GM20431 (cell line): ENCODE measurements around the gene HNRNPK.

Experiments
- in situ Hi-C: fragments of 300-500 bp; cut with MseI, MboI; formaldehyde crosslinking; loops from one replicate; pipeline ENCODE4 v1.15.0; 2020; ENCODE audit warnings: low sequenced_read_pairs; ENCODE audit not compliant: unreplicated experiment

Gene HNRNPK

DNA sequence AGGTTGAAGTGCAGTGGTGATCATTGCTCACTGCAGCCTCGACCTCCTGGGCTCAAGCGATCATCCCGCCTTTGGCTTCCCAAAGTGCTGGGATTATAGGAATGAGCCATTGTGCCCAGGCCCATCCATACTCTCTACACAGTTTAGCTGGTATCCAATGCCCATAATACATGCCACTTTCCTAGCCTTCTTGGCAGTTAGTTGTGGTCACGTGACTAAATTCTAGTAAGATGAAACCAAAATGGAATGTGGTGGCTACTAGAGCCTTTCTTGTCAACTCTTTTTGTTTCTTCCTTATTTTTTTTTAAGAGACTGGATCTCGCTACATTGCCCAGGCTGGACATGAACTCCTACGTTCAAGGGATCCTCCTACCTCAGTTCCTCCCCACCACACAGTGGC, 43.5 kb downstream of the HNRNPK start:
- in situ Hi-C loops = loop anchor here (10.0 to 25.0 kb wide), 3 partner anchors 238 to 378 kb away; no protein-coding TSS in a partner anchor

GRCh38 chr9:83935276-83935935, 44.6 kb downstream of the HNRNPK start:
- in situ Hi-C loops = loop anchor here (10.0 to 25.0 kb wide), 3 partner anchors 239 to 379 kb away; no protein-coding TSS in a partner anchor

- in situ Hi-C loops = loop anchor here (10.0 to 25.0 kb wide), 3 partner anchors 240 to 380 kb away; no protein-coding TSS in a partner anchor
Observed at GRCh38 chr9:83934569-83935275, 45.3 kb downstream of the HNRNPK start.

GRCh38 chr9:83933790-83934189, 46.2 kb downstream of the HNRNPK start:
- in situ Hi-C loops = loop anchor here (10.0 to 25.0 kb wide), 3 partner anchors 241 to 381 kb away; no protein-coding TSS in a partner anchor

DNA sequence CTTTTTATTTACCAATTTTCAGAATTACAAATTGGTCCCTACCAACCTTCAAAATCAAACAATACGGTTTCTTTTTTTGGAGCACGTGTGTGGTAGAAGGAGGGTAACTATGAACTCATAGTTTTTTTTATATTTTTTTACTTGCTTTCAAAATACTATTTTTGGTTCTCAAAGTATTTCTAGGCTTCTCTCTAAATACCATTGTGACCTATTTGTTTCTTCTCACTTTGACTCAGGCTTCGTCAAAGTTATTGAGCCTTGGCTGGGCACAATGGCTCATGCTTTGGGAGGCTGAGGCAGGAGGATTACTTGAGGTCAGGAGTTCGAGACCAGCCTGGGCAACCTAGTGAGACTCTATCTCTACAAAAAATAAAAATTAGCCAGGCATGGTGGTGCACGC, 47.2 kb downstream of the HNRNPK start:
- in situ Hi-C loops = loop anchor here (10.0 to 25.0 kb wide), 3 partner anchors 242 to 382 kb away; no protein-coding TSS in a partner anchor

DNA sequence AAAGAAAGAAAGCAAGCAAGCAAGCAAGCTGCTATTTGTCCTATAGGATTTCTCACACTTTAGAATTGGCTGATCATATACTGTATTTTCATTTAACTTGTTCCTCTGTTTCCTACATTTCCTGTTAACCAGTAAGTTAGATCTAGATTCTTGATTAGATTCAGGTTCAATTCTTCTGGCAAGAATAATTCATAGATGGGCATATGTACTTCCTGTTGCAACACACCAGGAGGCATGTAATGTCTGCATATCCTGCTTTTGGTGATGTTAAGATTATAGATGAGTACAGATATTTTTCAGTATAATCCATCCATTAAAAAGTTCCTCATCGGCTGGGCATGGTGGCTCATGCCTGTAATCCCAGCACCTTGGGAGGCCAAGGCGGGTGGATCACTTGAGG, 48.0 kb downstream of the HNRNPK start:
- in situ Hi-C loops = loop anchor here (10.0 to 25.0 kb wide), 3 partner anchors 243 to 383 kb away; no protein-coding TSS in a partner anchor

GRCh38 chr9:83930881-83931280, 49.1 kb downstream of the HNRNPK start:
- in situ Hi-C loops = loop anchor here (10.0 to 25.0 kb wide), 3 partner anchors 244 to 384 kb away; no protein-coding TSS in a partner anchor

DNA sequence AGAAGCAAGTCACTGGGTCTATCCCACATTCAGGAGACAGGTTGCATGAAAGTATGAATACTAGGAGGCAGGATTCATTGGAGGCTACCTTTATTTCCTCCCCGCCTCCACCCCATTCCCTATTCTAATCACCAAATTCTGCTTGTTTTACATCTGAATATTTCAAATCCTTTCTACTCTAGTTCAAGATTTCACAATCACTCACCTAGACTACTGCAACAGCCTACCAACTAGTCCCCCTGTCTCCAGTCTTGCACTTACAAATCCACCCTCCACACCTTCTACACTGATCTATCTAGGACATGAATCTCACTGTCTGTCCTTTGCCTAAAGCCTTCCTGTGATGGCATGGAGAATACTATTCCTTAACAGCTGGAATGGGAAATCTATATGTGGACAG, 52.4 kb downstream of the HNRNPK start:
- in situ Hi-C loops = loop anchor here (25.0 kb wide), 1 partner anchor 335 kb away; no protein-coding TSS in a partner anchor

- in situ Hi-C loops = loop anchor here (25.0 kb wide), 1 partner anchor 309 kb away; the partner anchor contains the start of gene IDNK
Observed at GRCh38 chr9:83920927-83921707, 58.9 kb downstream of the HNRNPK start, which contains the start of gene KIF27. Gene KIF27 (minus strand): TSS chr9:83921432. CDS start chr9:83915591, 5,841 bp downstream.

GRCh38 chr9:83920469-83920926, 59.5 kb downstream of the HNRNPK start:
- in situ Hi-C loops = loop anchor here (25.0 kb wide), 1 partner anchor 308 kb away; the partner anchor contains the start of gene IDNK

GRCh38 chr9:83919111-83919510, 60.9 kb downstream of the HNRNPK start:
- in situ Hi-C loops = loop anchor here (25.0 kb wide), 1 partner anchor 307 kb away; the partner anchor contains the start of gene IDNK
